HG02938 (cell line): ENCODE results near the gene HSP90AB1.

Experiments used
- ATAC-seq: cut with Tn5 transposase; IDR thresholded peaks from one replicate; pipeline ENCODE4 v1.9.1; 2021; ENCODE audit warnings: mild to moderate bottlenecking, moderate library complexity; ENCODE audit not compliant: unreplicated experiment

HSP90AB1 gene

DNA sequence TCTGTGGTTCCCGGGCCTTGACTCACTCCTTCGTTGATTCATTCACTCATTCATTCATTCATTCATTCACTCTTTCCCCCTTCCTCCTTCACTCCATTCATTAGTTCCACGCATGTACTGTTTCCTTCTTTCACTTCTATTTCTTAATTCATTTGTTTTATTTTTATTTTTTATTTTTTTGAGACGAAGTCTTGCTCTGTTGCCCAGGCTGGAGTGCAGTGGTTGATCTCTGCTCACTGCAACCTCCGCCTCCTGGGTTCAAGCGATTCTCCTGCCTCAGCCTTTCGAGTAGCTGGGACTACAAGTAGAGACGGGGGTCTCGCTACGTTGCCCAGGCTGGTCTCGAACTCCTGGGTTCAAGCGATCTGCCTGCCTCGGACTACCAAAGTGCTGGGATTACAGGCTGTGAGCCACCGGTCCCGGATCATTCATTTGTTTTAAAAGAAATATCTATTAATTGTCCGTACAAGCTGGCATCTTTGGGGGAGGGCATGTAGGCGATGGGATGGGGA lies 18.9 kb downstream of the HSP90AB1 start:
- ATAC-seq: no peak

DNA sequence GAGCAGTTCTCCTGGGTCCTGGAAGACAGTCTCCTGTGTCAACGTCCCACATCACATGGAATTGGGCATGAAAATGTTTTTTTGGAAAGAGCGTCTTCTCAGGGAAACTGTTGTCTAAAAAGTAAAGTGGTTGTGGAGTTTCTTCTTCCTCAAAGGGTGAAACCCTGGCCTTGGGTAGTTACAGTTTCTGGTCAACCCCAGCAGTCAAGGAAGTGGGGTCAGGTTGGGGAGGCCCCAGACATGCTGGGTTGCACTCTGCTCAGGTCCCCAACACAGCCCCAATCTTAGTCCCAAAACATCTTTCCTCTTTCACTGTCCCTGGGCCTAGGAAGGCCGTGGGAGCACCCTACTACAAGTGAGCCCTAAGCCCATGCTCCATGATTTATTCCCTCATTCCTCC lies 19.4 kb downstream of the HSP90AB1 start:
- peak; percentile 34 for ATAC-seq

DNA sequence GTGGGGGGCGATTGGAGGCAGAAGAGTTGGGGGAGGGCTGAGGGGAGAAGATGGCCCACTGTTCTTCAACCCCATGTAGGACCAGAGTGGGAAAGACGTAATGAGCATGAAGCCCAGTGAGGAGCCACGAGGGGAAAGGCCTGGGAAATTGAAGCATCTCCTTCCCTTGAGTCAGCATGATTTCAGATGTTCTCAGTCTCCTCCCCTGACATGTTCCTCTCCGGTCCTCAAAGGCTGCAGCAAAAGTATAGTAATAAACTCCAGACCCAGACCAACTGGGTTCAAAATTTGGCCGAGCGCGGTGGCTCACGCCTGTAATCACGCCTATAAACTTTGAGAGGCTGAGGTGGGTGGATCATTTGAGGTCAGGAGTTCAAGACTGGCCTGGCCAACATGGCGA lies 20.4 kb downstream of the HSP90AB1 start:
- no peak for ATAC-seq

DNA sequence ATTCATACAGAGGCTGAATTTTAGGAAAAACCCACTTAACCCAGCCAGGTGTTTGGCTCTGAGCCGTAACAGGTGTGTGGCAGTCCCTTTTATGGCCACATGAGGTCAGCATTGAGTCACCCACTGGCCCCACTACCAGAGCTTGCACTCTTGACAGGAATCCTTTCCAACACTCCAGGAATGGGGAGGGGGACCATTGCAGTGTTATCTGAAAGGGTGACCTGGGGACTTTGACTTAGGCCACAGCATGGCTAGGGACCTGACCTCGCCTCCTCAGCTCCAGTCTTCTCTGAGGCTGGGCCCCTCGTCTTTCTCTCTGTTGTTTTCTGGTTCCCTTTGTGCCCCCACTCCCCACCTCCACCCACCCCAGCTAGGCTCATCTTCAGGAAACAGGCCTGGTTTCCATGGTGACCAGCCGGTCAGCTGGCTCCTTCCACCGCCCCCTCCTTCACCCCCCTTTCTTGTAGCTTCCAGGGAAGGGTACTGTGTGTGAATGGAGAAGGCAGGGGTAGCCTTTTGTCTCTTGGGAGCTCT lies 21.3 kb downstream of the HSP90AB1 start:
- no peak for ATAC-seq

DNA sequence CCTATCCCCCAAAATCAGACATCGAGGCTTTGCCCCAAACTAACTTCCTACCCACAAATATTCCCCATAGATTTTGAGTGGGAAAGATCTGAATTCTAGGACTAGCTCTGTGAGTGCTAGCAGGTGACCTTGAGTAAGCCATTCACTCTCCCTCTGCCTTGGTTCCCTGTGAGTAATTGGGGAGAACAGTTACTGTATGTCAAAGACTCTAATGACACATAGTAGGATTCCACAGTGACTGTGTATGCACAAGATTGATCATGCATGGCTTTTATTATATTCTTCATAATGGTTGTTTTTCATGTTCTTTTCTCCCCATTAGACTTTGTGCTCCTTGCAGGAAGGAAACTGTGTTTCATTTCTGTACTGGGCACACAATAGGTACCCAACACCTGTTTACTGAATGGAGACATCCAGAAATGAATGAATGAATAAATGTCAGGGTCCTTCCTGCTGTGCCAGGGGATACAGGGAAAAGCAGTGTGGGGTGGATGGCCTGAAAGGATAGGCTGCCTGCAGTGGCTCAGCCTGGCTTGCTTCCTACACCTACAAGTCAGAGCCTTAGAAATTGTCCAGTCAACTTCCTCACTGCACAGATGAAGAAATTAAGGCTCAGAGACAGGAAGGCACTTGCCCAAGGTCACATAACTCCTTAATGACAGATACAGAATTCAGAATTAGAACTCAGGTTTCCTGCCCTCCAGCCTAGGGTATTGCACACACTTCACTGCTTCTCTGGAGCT lies 22.4 kb downstream of the HSP90AB1 start:
- no peak for ATAC-seq

DNA sequence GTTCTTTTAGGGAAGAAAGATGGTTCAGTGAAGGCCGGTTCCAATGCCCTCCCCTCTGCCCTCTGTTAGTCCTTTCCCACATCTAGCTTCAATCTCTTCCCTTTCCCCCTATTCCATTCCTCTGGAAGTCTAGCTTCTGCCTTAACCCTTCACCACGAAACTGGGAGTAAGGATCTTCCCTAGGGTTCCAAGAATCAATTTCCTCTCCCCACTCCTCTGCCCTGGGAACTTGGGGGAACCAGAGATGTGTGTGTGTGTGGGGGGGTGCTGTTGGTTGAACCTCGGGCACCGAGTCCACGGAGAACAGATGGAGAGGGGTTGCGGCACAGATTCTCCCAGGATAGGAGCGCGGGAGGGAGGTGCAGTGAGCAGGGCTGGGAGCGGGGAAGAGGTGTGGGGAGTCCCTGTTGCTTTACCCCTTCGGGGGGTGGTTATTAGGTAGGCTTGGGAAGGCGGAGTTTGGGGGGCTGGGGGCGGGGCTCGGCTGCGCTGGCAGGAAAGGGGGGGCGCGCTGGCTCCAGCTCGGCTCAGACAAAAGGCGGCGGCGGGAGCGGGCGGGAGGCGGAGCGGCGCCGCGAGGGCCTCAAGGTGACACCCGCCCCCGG lies 23.1 kb downstream of the HSP90AB1 start, which contains the start of gene TMEM151B:
Gene TMEM151B, plus strand, starts transcription at position 530 of the 605 bp plus-strand sequence. CDS start 293 bp downstream, outside the sequence.
- ATAC-seq: no peak

DNA sequence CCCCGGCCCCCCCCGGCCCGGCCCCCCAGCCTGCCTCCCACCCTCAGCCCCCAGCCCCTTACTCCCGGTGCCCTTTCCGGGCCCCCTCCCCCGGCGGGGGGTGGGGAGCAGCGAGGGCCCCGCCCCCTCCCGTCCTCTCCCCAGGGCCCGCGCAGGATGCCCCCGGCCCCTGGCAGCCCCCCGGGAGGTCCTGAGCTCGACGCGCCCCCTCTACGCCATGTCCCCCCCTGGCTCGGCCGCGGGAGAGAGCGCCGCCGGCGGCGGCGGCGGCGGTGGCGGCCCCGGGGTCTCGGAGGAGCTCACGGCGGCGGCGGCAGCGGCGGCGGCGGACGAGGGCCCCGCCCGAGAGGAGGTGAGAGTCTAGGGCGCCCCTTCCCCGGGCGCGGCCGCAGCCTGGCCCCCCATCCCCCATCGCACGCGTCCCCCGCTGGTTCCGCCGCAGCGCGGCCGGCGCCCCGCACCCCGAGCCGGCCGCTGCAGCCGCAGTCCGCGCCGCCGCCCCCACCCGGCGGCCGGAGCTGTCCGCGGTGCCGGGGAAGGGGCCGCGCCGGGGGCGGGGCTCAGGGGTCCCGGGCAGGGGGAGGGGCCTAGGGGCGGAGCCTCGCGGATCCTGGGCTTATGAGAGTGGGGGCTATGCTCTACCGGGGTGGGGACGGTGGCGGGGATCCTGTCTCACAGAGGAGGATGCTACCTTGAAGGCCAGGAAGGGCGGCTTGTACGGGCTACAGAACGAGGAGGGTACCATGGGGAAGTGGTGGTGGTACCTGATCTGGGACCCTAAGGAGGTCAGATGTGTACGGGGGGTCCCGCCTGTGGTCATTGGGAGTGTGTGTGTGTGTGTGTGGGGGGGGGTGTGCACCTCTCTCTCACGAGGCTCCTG lies 23.9 kb downstream of the HSP90AB1 start:
- ATAC-seq: no peak

DNA sequence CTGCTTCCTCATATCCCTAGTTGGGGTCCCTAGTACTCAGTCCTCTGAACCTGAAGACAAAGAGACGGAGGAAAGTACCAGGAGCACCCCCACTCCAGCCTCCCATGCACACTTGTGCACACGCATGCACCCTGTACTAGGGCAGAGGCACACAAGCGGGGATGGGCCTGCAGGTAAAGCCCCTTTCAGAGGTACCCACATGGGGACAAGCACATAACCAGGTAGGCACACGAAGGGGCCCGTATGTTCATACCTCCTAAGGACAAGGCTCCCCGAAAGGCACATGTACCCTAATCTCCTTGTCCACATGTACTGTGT lies 24.5 kb downstream of the HSP90AB1 start:
- no peak for ATAC-seq

DNA sequence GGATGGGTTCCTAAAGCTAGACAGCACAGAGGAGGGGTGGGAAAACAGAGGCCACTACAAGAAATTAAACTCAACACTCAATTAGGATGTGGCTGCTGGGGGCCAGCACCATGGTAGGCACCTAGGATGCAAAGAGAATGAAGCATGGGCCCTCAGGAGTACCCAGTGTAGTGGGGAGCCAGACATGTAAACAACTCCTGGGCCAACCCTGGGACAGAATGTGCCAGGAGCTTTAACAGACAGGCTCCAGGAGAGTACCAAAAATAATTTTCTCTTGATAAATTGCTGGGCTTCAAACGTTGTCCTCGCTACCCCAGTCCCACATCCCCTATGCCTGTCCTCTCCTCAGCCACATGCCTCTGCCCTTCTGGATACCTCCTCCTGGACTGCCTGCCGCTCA lies 25.0 kb downstream of the HSP90AB1 start:
- no peak for ATAC-seq

DNA sequence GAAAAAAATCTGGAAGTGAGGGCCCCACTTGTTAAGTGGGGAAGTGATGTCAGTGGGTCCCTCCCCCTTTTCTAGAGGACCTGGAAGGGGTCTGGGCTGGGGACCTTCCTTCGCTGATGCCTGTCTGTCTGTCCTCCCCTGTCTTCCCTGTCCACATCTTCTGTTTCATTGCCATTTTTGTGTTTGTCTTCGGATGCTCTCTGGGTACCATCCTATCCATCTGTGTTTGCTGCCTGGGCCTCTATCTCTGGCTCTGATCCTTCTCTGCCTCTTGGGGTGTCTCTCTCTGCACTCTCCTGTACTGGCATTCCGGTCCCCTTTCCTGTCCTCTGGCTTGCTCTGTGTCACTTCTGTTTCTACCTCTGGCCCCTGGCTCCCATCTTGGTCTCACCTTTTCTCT lies 25.6 kb downstream of the HSP90AB1 start:
- no peak for ATAC-seq

DNA sequence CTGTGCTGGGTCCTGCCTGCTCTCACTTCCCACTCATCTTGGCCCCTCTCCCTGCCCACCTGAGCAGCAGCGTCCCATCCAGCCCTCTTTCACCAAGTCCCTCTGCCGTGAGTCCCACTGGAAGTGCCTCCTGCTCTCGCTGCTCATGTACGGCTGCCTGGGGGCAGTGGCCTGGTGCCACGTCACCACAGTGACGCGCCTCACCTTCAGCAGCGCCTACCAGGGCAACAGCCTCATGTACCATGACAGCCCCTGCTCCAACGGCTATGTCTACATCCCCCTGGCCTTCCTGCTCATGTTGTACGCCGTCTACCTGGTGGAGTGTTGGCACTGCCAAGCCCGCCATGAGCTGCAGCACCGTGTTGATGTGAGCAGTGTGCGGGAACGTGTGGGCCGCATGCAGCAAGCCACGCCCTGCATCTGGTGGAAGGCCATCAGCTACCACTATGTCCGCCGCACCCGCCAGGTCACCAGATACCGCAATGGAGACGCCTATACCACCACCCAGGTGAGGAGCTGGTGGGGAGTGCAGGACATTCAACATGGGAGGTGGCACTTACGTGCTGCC lies 26.2 kb downstream of the HSP90AB1 start:
- ATAC-seq: no peak

DNA sequence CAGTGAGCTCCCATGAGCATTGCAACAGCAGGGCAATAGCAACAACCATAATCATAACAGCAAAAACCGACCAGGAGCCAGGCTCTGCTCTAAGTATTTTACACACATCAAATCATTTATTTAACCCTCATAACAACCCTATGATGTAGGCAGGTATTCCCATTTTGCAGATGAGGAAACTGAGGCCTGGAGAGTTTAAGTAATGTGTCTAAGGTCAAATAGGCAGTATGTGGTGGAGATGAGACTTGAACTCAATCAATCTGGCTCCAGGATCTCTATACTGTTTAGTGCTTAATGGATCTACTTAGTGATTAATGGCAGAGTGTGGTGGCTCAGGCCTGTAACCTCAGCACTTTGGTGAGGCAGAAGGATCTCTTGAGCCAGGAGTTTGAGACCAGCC lies 26.7 kb downstream of the HSP90AB1 start:
- no peak for ATAC-seq

DNA sequence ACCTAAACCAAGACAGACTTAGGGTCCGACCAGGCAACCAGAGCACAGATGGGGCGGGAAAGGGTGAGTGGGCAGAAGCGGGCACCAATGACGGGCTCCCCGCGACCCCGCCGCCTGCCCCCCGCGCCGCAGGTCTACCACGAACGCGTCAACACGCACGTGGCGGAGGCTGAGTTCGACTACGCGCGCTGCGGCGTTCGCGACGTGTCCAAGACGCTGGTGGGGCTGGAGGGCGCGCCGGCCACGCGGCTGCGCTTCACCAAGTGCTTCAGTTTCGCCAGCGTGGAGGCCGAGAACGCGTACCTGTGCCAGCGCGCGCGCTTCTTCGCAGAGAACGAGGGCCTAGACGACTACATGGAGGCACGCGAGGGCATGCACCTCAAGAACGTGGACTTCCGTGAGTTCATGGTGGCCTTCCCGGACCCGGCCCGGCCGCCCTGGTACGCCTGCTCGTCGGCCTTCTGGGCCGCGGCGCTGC lies 28.4 kb downstream of the HSP90AB1 start:
- ATAC-seq: no peak

DNA sequence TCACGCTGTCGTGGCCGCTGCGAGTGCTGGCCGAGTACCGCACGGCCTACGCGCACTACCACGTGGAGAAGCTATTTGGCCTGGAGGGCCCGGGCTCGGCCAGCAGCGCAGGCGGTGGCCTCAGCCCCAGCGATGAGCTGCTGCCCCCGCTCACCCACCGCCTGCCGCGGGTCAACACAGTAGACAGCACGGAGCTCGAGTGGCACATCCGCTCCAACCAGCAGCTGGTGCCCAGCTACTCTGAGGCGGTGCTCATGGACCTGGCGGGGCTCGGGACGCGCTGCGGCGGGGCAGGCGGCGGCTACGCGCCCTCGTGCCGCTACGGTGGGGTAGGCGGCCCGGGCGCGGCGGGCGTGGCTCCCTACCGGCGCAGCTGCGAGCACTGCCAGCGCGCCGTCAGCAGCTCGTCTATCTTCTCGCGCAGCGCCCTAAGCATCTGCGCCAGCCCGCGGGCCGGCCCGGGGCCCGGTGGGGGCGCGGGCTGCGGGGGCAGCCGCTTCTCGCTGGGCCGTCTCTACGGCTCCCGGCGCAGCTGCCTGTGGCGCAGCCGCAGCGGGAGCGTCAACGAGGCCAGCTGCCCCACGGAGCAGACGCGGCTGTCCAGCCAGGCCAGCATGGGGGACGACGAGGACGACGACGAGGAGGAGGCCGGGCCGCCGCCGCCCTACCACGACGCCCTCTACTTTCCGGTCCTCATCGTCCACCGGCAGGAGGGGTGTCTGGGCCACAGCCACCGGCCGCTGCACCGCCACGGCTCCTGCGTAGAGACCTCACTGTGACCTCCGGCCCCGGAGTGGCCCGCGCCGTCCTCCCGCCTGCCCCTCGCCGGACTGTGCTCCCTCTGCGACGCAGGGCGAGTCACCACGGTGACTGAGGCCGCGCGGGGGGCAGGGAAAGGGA lies 29.1 kb downstream of the HSP90AB1 start:
- no peak for ATAC-seq

DNA sequence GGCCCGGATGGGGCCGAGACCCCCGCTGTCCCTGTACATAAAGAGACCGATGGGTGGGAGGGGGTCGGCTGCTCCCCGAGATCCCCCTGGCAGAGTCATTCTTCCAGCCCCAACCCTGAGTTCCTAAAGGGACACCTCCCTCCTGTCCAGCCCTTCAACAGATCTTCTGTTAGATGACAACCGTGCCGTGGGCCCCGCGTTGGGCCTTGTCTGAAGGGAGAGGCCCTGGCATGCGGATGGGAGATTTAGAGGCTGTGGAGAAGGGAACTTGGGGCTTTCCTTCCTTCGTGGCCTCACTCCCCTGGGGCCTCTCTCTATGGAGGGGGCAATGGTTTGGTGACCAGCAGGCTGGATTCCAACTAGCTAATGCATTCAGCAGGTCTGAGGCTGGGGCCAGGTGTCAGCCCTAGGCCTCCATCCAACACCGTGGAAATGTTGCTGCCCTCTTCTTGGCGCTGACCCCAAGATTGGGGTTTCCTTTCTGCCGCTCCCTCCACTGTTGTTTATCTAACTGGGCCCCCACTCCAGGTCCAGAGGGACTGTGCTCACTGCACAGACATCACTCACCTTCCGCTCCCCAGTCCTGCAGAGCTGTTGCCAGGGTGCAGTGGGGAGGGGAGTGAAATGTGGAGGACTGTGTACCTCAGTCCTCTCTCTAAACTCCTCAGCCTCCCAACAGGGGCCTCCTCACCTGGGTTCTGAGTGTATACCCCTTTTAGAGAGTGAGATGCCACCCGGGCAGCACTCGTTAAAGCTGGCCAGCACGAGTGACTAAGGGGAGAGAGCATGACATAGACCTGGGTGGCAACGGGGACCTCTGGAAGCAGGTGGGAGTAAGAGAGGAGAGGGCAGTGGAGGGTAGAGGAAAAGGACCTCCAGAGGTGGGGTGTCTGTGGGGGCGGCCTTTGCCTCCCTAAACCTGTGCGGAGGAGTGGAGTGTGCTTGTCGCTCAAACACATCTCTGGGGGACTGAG lies 30.1 kb downstream of the HSP90AB1 start:
- no peak for ATAC-seq

DNA sequence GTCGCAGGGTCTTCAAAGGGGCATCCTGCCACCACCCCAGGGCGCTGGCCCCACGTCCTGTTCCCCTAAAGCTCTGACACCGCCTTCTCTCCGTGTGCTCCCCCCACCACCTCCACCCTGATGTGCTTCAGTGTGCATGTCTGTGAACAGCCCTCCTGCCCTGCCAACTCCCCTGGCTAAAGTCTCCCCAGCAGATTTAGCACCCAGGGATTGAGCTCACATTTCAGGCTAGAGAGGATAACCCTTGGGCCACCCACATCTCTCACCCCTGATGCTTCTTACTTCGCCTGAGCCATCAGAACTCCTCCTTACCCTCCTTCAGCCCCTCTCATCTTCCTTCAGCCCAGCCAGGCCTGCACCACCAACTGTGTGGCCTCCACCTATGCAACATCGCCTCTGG lies 30.9 kb downstream of the HSP90AB1 start:
- no peak for ATAC-seq

DNA sequence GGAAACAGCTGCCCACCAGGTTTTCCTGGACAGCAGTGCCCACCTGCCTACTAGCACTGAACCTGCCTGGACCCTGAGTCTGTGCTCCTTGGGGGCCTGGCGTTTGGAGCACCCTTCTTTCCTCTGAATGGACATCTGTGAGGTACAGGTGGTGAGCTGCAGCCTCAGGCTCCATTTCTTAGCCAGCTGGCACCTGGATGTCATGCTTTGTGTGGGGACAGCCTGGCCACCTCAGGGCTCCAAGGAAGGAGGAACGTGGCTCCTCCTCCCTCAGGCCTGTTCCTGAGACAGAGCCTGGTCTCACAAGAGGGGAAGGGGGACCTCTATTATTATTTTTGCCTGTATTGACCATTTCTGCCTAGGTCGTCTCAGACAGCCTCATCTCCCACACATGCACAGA lies 31.4 kb downstream of the HSP90AB1 start:
- no peak for ATAC-seq

DNA sequence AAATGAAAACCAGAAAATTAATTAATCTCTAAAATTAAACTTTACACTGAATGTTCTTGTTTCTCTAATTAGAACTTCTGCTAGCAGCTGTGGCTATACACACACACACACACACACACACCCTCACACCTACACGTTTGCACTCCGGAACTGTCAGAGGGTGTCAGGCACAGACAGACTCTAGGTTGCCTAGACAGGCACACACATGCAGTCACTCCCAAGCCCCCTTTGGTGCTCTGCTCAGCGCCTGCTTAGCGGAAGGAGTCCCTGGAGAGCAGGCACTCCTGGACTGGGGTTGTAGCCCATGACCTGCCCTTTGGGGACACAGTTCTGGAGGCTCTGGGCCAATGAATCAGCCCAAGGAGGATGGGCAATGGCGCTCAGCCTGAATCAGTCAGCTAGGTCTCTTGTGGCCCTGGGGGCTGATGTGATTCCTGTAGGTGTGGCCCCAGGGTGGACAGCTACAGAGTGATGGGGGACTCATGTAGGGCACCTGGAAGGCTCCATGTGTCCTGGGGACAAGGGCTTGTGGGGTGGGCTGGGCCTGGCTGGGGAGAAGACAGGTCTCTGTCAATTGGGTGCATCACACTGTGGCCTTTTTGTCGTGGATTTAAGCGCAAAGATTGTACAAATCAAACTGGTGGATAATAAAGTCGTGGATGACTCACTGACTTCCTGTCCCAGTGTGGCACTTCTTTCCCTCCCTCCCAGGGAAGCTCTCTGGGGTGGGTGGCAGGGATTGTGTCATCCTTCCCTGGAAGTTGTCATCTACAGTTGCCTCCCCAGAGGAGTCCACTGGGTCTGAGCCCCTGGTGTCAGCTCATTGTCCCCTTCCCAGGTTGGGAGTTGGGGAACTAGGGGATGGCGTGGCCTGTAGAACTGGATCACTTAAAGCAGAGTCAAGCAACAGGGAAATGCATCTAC lies 32.1 kb downstream of the HSP90AB1 start:
- ATAC-seq: no peak
